ENCODE data around the gene ZNF169.

DNA sequence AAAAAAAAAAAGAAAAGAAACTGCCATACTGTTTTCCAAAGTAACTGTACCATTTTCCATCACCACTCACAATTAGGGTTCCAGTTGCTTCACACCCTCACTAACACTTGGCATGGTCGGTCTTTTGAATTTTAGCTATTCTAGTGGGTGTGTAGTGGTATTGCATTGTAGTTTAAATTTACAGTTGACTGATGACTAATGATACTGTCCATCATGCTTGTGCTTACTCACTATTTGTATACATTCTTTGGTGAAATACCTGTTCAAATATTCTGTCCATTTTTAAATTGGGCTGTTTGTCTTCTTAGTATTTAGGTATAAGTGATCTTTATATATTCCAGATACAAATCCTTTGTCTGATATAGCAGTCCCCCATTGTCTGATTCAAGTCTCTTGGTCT, 36.2 kb upstream of the ZNF169 start:
- TF ChIP-seq POLR2A (IDR thresholded peaks at IDR 0.05) = no peak
- TF ChIP-seq, protein P1, sequence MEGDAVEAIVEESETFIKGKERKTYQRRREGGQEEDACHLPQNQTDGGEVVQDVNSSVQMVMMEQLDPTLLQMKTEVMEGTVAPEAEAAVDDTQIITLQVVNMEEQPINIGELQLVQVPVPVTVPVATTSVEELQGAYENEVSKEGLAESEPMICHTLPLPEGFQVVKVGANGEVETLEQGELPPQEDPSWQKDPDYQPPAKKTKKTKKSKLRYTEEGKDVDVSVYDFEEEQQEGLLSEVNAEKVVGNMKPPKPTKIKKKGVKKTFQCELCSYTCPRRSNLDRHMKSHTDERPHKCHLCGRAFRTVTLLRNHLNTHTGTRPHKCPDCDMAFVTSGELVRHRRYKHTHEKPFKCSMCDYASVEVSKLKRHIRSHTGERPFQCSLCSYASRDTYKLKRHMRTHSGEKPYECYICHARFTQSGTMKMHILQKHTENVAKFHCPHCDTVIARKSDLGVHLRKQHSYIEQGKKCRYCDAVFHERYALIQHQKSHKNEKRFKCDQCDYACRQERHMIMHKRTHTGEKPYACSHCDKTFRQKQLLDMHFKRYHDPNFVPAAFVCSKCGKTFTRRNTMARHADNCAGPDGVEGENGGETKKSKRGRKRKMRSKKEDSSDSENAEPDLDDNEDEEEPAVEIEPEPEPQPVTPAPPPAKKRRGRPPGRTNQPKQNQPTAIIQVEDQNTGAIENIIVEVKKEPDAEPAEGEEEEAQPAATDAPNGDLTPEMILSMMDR (IDR thresholded peaks at IDR 0.05) = no peak

All from Peyer's patch (tissue), 4 donors.